Neutrophil (primary cell): ENCODE data around the gene ENOPH1.

ENCODE experiments used
- H3K27ac ChIP-seq: fragments of 200-600 bp; sonication (generic); 2 replicates; pipeline ENCODE4 v1.5.1; 2016; ENCODE audit warnings: mild to moderate bottlenecking, moderate library complexity
- H3K27me3 ChIP-seq: fragments of 200-600 bp; sonication (generic); 2 replicates; pipeline ENCODE4 v1.6.0; 2016; ENCODE audit warnings: mild to moderate bottlenecking
- H3K36me3 ChIP-seq: fragments of 200-600 bp; sonication (generic); 2 replicates; pipeline ENCODE4 v1.5.1; 2017
- H3K4me1 ChIP-seq, 2 experiments: fragments of 200-600 bp in 1 of 2; sonication (generic) in 1 of 2; 1 replicate in 1 of 2; 2 replicates in 1 of 2; pipeline versions ENCODE4 v1.5.1 to v1.6.1; 2013 to 2016; ENCODE audit warnings: low read depth in 1 of 2, low read length in 1 of 2, mild to moderate bottlenecking in 1 of 2, moderate library complexity in 1 of 2; ENCODE audit not compliant: control insufficient read depth in 1 of 2, insufficient read depth in 1 of 2
- H3K4me3 ChIP-seq, 2 experiments: fragments of 200-600 bp in 1 of 2; sonication (generic) in 1 of 2; 1 replicate in 1 of 2; 2 replicates in 1 of 2; pipeline ENCODE4 v1.5.1; 2013 to 2016; ENCODE audit warnings: low read depth in 1 of 2, low read length in 1 of 2, mild to moderate bottlenecking in 1 of 2, moderate library complexity in 1 of 2
- H3K9me3 ChIP-seq: fragments of 200-600 bp; sonication (generic); 2 replicates; pipeline ENCODE4 v1.5.1; 2016
- TF ChIP-seq, protein P1 (sequence below): fragments of 200-600 bp; sonication (generic); IDR thresholded peaks from 2 replicates; pipeline ENCODE4 v1.5.1; 2016; ENCODE audit warnings: antibody characterized with exemption

ENOPH1 gene

DNA sequence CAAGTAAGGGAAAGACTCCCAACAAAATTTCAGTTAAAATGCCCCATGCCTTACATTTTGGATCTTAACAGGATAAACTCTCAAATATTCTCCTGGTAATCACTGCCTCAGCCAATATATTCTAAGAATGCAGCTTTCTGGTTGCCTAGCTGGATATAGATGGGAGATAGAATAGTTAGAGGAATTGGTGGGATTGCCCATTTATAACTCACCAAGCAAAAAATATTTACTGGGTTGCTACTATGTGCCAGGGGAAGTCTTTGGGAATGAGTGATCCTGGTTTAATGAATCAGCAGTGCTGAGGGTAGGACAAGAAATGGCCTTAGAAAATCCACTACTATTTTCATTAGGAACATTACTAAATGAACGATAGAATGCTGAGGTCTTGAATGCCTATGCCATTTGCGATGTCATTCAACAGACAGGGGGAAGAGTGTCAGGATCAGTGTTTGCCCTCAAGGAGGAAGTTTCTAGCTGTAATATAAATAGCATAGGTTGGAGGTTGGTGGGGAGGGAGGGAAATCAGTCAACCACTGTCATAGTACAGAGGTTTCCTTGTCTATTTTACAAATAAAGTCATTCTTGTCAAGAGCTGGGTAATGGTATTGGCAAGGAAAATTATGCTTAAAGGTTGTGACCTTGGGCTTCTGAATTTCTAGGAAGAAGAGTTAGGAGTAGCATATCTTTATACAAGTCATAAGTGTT is 63.5 kb downstream of the ENOPH1 start:
- H3K4me1 ChIP-seq: no peaks in the 10 kb centered on the region
- H3K27ac ChIP-seq: no peak overlapping the region
- TF ChIP-seq, protein P1, sequence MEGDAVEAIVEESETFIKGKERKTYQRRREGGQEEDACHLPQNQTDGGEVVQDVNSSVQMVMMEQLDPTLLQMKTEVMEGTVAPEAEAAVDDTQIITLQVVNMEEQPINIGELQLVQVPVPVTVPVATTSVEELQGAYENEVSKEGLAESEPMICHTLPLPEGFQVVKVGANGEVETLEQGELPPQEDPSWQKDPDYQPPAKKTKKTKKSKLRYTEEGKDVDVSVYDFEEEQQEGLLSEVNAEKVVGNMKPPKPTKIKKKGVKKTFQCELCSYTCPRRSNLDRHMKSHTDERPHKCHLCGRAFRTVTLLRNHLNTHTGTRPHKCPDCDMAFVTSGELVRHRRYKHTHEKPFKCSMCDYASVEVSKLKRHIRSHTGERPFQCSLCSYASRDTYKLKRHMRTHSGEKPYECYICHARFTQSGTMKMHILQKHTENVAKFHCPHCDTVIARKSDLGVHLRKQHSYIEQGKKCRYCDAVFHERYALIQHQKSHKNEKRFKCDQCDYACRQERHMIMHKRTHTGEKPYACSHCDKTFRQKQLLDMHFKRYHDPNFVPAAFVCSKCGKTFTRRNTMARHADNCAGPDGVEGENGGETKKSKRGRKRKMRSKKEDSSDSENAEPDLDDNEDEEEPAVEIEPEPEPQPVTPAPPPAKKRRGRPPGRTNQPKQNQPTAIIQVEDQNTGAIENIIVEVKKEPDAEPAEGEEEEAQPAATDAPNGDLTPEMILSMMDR: no peak
- no peaks in the 10 kb centered on the region for H3K36me3 ChIP-seq
- no peak overlapping the region for H3K4me3 ChIP-seq
- no peaks in the 10 kb centered on the region for H3K9me3 ChIP-seq
- H3K27me3 ChIP-seq: no peaks in the 10 kb centered on the region

DNA sequence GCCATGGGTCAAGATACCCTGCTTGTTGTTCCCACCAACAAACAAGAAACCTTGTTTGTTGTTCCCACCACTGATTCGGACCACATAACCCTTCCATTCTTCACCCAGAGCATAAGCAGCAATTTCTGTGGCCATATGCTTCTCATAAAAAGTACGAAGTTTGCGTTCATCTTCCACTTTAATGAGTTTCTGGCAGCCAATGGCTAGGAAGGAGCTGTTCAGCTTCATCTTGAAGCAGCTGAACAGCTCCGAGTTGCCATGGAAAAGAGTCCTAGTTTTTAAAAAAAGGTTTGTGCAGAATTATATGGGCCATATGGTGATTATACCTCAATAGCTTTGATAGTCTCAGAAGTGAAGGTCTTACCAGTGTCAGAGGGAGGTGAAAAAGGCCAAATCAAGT is 65.3 kb downstream of the ENOPH1 start:
- TF ChIP-seq, protein P1: no peak

DNA sequence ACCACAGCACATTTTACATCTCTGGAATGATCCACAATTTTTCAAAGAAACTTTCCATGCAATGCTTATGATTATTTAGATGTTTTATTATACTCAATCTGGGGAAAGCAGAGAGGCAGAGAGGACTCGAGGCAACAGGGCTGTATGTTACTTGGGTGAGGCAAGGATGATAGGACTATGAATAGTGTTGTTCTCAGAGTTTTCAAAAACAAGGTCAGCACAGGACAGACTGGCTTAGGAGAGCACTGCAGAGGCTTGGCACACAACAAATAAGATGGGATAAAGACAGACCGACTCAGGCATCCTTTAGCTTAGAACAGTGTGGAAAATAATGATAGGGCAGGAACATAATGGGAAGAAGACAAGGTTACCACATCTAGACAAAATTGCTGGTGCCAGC is 66.0 kb downstream of the ENOPH1 start:
- Histone ChIP-seq H3K27me3 (no peaks in the 10 kb centered on the region), H3K4me1 (no peaks in the 10 kb centered on the region), H3K4me3 (no peak overlapping the region), H3K36me3 (no peaks in the 10 kb centered on the region), H3K9me3 (no peaks in the 10 kb centered on the region), H3K27ac (no peak overlapping the region)
- TF ChIP-seq, protein P1: no peak

More for the DNA sequence above, 65.3 kb downstream of the ENOPH1 start:
- H3K4me1 ChIP-seq: no peaks in the 10 kb centered on the region
- H3K27ac ChIP-seq: no peak overlapping the region
- no peak overlapping the region for H3K4me3 ChIP-seq
- no peaks in the 10 kb centered on the region for H3K36me3 ChIP-seq
- no peaks in the 10 kb centered on the region for H3K9me3 ChIP-seq
- no peaks in the 10 kb centered on the region for H3K27me3 ChIP-seq

DNA sequence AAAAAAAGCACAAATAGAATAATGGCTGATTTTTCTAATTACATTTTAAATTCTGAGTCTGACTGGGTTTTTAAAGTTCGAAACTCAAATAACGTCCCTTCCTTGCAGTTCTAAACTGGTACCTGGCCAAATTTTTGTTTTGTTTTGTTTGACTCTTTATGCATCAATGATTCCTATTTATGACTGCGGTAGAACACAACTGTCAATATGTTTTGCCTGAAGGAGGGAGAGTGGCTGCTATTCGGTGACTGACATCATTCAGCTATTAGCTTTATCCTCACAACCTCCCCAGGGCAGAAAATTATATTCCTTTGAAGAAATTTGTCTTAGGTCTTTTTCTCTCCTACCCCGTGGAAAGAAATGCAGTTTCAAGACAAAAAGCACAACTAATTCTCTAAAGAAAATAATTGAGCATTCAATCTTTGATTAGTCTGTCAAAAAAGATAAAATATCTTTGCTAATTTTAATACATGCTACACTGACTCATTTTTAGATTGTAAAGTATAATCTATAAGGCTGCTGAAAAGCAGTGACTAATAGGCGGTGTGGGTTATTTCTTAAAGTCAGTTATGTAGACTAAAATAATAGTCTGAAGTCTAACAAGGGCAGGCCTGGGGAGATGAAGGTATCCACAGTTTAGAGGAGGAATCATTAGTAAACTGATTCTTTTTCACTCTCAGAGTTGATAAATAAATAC is 69.5 kb downstream of the ENOPH1 start:
- Histone ChIP-seq H3K36me3 (no peaks in the 10 kb centered on the region), H3K27ac (no peak overlapping the region), H3K27me3 (no peaks in the 10 kb centered on the region), H3K4me1 (no peaks in the 10 kb centered on the region), H3K4me3 (no peak overlapping the region), H3K9me3 (no peaks in the 10 kb centered on the region)
- TF ChIP-seq, protein P1: no peak

DNA sequence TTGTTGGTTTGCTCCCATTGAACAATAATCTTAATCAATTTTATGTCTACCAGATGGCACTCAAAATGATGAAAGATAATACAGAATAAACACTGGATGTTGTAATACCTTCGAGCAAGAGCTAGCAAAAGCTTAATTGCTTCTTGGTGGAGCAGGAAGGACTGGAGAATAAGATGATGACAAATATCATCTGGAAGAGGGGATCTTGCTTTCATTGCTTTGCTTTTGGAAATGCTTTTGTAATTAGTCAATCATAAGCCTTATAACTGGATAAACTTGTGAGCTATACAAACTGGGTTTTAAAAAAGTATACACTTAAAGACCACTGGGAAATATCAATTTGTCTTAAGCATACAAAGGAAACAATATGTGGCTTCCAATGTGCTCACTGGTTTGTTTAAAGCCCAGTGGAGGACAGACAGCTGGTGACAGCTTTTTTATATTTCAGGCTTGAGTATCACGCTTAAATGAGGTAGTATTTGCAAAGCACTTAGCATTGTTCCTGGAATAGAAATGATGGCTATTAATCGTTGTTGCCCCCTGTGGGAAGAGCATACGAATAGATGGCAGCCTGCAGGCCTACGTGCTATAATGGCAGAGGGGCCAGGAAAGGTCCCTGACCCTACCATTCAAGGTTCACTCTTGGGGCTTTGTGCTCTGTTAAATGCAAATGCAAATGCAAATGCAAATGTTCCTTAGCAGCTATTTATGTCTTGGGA is 70.2 kb downstream of the ENOPH1 start:
- Histone ChIP-seq H3K9me3 (no peaks in the 10 kb centered on the region), H3K36me3 (no peaks in the 10 kb centered on the region), H3K27ac (no peak overlapping the region), H3K27me3 (no peaks in the 10 kb centered on the region), H3K4me1 (no peaks in the 10 kb centered on the region), H3K4me3 (no peak overlapping the region)
- TF ChIP-seq, protein P1: no peak
